Stimulated activated naive CD8-positive, alpha-beta T cell treated with anti-CD3 and anti-CD28 coated beads, Interleukin-15, Interleukin-2, amounts not matched to agents 100 U/mL and 50 U/mL, for 24 hours (primary cell): ENCODE measurements around the gene DTNA.

ENCODE experiments used
- ATAC-seq: fragments of 150-1000 bp; cut with Tn5 transposase; one replicate; pipeline ENCODE4 v1.10.0; 2021
- DNase-seq: peaks from one replicate; pipeline ENCODE4 v3.0.0; 2021

The DTNA gene

GRCh38 chr18:34858188-34858587 lies 148.1 kb downstream of the DTNA start:
- DNase-seq: no peak
- ATAC-seq: no peak

DNA sequence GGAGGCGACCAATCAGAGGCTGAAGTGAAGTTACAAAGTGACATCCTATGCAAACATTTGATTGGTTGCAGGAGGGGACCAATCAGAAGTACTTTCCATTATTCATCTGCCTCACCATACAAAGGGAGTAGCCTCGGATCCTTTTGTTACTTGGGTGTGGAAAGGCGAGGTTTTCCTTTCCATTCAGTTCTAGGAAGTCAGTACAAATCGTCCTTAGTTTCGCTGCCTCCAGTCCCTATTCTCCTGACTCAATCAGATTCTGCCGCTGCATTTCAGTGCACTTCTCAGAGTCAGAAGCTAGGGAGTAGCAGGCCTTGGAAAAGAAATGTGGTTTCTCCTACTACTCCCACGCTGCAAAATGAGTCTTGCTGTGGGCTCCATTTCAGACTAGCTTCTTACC lies 149.4 kb downstream of the DTNA start:
- ATAC-seq (no peak), DNase-seq (no peak)

DNA sequence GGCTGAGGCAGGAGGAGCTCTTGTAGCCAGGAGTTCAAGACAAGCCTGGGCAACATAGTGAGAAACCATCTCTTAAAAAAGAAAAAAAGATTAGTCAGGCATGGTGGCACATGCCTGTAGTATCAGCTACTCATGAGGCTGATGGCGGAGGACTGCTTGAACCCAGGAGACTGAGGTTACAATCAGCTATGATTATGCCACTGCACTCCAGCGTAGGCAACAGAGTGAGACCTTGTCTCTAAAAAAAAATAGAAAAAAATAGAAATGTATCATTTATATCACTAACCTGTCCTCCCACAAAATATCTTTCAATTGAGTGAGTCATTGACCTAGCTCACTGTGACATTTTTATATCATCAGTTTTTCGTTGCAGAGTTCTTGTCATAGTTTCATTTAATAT lies 152.5 kb downstream of the DTNA start:
- DNase-seq (no peak), ATAC-seq (peak; percentile 17)

- no peak for DNase-seq
- no peak for ATAC-seq
Measured at GRCh38 chr18:34863702-34864101, 153.6 kb downstream of the DTNA start.

DNA sequence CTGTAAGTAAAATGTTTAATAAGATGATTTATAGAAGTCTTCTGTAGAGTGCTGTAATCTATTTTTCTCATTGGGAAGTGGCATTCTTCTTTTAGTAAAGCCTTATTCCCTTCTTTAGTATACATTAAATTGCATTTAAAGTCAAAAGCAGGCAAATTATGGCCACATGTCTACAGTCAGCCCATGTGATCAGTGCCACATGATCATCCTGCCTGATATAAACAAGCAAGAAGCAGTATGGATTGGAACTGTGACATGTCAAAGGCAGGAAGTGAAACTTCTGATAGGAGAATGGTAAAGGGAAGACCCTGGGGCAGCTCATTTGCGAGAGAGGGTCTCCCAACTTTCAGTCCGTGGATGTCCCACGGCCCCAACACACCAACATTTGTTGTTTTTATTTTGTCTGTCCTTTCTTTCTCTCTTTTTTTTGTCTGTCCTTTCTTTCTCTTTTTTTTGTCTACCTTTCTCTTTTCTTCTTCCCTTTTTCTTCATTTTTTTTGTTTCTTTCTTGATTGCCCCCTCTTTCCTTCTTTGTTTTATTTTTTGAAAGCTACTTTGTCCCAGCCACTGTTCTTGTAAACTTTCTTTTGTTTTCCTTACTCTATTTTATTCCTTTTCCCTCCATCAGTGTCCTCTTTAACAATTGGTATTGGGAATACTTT lies 154.9 kb downstream of the DTNA start:
- ATAC-seq: no peak
- DNase-seq: no peak

DNA sequence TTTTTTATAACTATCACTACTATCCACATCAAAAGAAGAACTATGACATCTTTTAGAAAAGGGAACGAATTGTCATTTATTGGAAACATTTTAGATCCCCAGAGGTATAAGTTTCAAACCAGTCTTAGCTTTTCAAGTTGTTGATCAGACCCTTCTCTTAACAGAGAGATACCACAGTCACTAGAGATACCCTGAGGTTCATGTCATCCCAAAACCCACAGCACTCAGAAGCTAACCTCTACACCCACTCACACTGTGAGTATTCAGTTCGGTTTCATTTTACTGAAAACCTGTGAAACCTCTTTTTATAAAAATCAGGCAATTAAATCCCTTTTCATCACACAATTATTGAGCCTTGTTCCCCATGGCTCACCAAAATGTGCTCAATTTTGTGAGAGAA lies 156.2 kb downstream of the DTNA start:
- ATAC-seq (peak; percentile 95), DNase-seq (no peak)

- no peak for DNase-seq
- ATAC-seq: no peak
Measured at GRCh38 chr18:34866739-34867138, 156.6 kb downstream of the DTNA start.

GRCh38 chr18:34867520-34867919 lies 157.4 kb downstream of the DTNA start:
- DNase-seq: no peak
- no peak for ATAC-seq

GRCh38 chr18:34870555-34871310 lies 160.6 kb downstream of the DTNA start:
- no peak for ATAC-seq
- no peak for DNase-seq

DNA sequence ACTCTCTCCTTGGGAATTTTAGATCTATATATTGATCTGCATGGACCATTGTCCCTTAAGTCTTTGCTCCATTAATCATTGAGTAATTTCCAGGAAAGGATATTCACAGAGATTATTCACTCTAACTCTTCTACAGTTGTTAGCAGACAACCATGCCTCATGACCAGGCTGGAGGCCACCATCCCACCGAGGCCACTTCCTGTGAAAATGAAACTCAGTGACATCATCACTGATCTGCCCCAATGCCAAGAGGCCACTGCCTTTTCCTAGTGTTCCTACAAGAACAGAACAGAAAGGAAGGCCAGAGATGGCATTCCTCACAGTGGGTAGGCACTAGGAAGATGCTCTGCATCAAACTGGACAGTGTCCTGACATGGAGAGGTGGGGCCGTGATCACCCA lies 161.3 kb downstream of the DTNA start:
- DNase-seq (no peak), ATAC-seq (peak; percentile 37)

DNA sequence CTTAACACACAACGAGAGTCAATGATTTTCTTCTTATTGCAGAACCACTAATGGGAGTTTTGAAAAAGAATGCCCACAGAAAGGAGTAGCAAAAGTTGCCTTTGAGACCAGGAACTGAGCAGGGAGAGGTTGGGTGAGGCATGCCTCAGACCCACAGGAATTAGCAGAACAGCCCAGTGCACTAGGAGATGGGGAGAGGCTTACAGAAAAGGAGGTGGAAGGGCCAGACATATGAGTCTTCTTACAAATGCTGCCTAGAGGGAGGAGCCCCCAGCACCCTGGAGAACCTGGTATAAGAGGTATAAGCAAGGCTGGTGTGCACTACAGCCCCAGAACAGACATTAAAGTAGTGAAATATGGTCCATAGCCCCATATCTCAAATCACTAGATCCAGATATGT lies 162.0 kb downstream of the DTNA start:
- DNase-seq (no peak), ATAC-seq (no peak)

- ATAC-seq: no peak
Measured at GRCh38 chr18:34873986-34874580, 164.0 kb downstream of the DTNA start.

GRCh38 chr18:34875150-34875549 lies 165.1 kb downstream of the DTNA start:
- DNase-seq (no peak), ATAC-seq (peak; percentile 19)

More at GRCh38 chr18:34873986-34874580, 164.0 kb downstream of the DTNA start:
- no peak for DNase-seq

GRCh38 chr18:34880403-34880802 lies 170.3 kb downstream of the DTNA start:
- ATAC-seq (no peak), DNase-seq (no peak)

DNA sequence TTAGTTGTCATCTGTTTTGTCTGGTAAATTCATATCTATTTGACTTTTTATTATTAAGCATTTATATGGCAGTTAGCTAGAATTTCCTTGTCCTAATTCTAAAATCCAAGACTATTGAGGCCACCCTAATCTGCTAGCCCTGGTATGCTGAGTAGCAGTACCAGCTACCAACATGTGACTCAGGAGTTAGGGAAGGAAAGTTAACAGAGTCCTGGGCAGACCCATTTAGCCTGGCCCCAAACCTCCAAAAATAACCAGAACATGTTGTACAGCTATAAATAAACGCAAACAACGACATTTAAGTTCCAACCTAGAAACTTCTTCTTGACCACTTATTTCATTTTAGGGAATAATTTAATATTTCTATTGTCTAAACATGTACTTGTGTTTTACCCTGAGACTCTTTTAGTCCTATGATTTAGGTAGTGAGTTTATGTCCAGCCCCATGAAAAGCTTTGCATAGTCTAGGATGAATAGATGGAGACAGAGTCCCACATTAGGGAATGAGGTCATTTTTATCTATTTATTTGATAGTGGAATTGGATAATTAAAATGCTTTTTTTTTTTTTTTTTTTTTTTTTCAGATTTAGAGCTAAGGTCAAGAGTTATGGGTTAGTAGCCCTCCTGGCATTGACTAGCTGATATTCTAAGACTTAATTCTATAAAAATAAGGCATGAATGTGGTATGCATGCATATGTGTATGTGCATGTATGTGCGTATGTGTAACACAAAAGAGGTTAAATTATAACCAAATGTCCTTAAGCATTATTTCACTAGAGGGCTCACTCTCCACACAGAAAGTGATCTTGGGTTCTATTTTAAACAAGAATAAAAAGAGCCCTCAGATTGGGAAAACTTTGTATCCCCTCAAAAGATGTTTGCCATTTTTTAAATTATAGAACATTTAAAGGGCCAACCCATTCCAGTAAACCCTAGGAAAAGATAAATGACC lies 171.1 kb downstream of the DTNA start:
- DNase-seq (no peak), ATAC-seq (no peak)

DNA sequence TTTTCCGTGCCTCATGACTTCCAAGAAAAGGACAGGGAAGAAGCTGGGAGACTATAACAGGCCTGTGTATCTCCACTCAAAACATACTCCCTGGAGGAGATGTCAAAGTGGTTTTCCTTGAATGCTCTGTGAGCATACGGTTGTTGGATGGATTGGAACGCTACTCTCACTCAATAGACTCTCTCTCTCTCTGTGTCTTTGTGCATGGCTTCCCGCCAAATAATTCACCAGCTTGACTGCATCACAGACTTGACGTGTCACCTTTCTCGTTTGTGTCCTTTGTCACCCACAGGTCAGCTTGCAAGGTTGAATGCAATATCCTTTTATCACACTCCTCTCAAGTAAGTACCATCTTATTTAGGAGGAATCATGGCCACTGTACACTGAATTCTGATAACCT lies 174.3 kb downstream of the DTNA start:
- ATAC-seq: no peak
- no peak for DNase-seq

GRCh38 chr18:34886177-34886576 lies 176.1 kb downstream of the DTNA start:
- ATAC-seq (no peak), DNase-seq (no peak)

DNA sequence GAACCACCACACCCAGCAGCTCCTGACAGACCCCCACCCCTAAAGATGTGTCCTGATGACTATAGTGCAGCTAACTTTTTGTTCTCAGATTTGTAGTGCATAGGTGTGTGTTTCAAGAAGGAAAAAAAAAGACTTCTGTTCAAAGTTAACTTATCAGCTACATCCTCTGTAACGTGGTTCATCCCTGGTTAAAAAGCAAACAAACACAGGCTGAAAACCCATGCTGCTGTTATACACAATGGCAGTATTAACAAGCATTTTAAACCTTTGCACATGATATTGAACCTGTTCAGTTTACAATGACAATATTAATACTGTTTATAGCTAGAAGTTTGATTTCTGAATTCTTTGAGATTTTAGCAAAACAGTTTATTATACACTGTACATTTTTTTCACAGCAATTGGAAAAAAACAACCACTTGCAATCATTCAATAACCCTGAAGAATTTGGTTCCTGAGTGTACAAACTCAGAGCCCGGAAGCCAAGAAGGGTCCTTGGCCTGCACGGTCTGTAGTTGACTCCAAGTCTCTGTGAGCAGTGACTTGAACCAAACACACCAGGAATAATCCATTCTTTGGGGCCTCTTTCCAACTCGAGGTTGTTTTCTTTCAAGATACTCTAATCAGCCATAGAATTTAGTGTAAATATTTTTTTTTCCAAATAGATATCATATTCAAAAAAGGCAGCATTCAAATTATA lies 177.9 kb downstream of the DTNA start:
- no peak for DNase-seq
- ATAC-seq: no peak

GRCh38 chr18:34890486-34891085 lies 180.5 kb downstream of the DTNA start:
- ATAC-seq: no peak
- no peak for DNase-seq

- no peak for ATAC-seq
Measured at GRCh38 chr18:34892379-34892778, 182.3 kb downstream of the DTNA start.

DNA sequence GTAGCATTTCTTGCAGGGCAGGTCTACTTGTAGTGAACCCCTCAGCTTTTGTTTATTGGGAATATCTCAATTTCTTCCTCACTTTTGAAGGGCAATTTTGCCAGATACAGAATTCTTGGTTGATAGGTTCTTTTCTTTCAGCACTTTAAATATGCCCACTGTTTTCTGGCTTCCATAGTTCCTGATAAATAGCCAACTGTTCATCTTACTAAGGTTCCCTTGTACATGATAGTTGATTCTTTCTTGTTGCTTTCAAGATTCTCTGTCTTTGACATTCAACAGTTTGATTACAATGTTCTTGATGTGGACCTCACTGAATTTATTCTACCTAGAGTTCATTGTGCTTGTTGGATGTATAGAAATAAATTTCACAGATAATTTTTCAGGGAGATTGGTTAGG lies 183.1 kb downstream of the DTNA start:
- DNase-seq (no peak), ATAC-seq (no peak)

More at GRCh38 chr18:34892379-34892778, 182.3 kb downstream of the DTNA start:
- DNase-seq: no peak
